Measurements from ENCODE around the gene SHB.

Gene SHB, protein sequence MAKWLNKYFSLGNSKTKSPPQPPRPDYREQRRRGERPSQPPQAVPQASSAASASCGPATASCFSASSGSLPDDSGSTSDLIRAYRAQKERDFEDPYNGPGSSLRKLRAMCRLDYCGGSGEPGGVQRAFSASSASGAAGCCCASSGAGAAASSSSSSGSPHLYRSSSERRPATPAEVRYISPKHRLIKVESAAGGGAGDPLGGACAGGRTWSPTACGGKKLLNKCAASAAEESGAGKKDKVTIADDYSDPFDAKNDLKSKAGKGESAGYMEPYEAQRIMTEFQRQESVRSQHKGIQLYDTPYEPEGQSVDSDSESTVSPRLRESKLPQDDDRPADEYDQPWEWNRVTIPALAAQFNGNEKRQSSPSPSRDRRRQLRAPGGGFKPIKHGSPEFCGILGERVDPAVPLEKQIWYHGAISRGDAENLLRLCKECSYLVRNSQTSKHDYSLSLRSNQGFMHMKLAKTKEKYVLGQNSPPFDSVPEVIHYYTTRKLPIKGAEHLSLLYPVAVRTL

DNA sequence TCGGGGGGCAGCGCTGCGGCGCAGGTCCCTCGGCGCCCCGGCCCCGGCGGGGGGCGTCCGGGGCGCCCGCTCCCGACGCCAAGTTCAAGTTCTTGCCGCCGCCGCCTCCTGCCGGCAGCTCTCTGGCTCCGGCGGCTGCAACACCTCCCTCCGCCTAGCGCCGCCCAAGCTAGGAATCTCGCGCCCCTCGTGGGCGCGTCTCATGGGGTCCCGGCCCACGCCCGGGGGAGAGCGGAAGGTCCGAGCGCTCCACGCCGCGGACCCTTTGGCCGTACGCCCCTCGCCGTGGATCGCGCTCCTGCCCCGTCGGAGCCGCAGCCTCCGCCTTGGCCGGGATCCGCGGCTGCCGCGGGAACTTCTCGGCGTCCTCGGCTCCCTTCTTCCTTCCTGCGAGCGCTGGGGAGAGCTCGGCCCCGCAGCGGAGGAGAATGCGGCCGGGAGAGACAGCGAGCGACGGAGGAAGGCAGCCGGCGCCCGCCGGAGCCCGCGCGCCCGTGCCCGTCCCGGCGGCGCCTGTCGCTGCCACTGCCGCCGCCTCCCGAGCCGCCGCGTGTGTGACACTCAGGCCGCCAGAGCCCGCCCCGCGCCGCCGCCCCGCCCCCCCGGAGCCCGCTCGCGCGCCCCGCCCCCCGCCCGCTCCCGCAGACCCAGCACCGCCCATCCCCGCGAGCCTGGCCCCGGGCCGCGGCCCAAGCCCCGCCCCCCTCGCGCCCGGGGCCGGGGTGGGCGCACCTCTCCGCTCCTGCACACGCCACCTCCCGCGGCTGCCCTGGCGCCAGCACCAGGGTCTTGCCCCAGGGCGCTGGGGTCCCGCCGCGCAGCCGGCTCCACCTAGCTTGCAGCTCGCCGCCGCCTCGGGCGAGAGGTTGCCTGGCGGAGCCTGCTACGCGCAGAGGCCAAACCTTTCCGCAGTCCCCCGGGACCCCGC is at the start of gene SHB:
TSS of gene SHB (minus strand) at position 527 of the 928 bp plus-strand sequence. CDS start 582 bp downstream, outside the sequence.
- peak; percentile 87 for DNase-seq (ENCODE audit: low spot score)

DNA sequence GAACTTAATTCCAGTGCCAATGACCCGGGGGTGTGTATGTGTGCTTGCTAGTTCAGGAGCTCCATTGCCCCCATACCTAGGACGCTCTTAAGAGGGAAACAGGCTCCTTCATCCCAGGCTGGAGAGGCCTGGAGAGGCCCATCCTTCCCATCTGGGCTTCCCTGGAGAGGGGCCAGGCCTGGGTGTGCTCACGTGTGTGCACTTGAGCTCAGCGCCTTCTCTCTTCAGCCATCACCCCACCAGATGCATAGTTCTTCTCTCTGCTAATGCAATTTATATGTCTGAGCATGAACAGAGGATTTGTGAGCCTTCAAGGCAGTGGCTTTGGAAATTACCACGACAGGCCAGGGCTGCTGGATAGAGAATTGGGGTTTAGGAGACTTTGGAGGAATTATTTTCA is 48.6 kb upstream of the SHB start:
- no peak for DNase-seq (ENCODE audit: low spot score)

DNA sequence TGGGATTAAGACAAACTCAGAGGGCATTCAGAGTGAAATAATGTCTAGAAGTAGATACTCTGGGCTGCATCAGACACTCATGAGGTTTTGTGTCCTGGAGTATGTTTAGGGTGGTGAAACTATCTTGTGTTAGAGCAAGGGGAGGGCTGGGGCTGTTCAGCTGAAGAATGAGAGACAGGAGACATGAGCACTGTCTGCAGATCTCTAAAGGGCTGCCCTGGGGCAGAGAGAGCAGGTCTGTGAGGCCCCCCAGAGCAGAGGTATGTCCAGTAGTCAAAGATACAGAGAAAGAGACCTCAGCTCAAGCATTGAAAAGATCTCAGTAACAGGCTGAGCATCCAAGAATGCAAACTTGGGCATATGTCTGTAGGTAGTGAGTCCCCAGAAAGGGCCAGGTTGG is 45.9 kb upstream of the SHB start:
- no peak for DNase-seq (ENCODE audit: low spot score)

DNA sequence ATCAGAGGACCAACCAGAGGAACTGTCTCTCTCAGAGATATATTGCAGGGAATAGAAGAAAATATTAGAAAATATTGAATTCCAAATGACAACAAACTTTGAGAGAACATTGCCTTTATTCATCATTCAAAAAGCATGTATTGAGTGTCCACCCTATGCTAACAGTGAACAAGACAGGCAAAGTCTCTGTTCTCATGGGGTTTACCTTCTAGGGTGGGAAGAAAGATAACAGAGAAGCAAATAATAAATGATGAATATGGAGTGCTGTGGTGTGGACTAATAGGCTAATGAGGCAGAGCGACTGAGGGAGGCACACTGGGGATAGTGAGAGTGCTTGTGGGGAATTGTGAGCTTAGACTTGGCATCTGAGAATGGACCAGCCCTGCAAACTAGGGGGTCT is 43.4 kb upstream of the SHB start:
- no peak for DNase-seq (ENCODE audit: low spot score)

DNA sequence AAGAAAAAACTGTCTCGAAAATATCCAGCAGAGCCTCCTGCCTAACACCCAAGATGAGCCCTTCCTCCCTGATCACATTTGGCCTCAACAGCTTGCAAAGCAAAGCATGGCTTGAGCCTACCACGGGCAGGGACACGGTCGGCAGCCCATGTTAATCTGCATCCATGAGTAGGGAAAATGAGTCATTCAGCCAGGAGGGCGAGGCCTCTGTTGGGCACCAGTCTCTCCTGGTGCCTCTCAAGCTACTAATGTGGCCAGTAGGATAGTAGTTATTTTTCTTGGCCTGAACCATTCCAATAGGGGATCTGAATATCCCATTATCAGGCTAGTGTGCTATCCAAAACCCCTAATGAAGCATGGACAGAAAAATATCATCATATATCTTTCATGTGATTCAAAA is 43.0 kb upstream of the SHB start:
- DNase-seq (ENCODE audit: low spot score) = no peak

DNA sequence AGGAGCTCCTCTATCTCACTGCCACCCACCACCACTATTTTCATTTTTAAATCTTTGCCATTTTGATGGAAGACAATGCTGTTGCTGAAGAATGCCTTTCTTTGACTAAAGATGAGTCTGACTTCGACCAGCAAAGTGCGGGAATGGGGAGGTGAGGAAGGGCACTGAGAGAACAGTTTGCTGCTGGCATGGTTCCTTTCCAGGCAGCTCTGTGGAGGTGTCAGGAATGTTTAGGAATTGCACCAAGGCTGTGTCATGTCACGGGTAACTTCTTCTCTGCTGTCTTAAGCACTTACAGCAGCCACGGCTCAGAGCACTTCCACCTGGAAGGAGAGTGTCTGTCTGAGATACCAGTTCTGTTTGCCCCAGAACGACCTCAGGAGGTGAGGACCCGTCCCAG is 41.4 kb upstream of the SHB start:
- no peak for DNase-seq (ENCODE audit: low spot score)

DNA sequence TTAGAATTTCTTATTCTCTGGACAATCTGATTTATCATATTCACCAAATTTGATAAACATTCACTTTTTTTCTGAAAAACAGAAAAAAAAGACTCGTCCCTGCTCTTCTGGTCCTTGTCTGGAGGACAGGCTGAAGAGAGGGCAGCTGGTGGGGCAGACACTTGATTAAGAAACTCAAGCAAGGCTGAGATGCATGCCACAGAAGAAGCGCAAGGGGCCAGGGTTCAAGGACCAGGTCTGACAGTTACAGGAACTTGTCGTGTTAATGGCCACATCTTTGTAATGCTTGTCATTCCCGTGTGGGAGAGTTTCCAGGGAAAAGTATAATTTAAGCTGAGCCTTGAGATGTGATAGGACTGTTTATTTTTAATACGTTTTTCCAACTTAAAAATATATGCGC is 40.6 kb upstream of the SHB start:
- no peak for DNase-seq (ENCODE audit: low spot score)

DNA sequence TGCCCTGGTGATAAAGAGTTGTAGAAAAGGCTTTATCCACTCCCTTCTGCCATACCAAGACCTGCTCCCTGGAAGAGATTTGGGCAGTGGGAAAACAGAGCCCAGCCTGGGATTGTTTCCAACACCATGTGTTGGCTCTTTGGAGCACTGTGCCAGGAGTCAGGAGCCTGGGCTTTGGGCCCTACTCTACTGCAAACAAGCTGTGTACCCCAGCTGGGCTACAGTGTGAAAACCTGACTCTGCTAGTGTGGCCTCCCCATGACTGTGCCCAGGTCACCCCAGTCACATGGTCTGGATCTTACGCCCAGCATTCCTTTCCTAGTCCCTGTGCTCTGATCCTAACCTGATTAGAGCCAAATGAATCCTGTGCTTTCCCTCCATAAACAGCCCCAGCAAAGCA is 39.3 kb upstream of the SHB start:
- DNase-seq (ENCODE audit: low spot score) = no peak

DNA sequence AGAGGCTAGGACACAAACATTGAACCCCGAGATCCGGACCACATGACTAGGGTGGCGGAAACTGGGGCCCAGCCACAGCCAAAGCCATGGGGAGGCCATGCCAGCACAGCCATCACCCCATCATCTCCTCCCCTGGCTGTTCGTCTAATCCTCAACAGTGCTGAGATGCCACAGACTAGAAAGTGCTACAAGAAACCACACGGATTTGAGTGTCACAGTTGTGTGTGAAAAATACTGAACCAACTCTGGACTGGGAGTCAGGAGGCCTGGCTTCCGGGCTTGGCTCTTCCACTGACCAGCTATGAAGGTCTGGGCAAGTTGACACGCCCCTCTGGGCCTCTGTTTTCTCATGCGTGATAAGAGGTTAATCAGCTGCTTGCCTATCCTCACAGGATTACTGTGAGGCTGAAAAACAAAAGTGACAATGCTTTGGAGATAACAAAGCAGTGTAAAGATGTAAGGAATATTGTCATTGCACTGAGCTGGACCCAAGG is 38.8 kb upstream of the SHB start:
- no peak for DNase-seq (ENCODE audit: low spot score)

DNA sequence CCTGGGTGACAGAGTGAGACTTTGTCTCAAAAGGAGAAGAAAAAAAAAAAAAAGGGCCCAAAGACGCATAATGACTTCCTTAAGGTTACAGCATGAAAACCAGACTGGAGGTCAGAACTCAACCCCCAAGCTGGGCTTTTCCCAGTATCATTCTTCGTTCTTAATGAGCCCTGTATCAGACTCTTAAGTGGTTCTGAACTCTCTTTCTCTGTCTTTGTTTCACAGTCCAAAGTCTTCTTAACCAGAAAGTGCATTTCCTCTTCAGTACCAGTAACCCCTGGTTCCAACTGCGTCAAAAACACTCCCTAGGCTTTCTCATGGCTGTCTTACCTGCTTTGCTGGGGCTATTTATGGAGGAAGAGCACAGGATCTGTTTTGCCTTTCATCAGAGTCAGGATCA is 38.4 kb upstream of the SHB start:
- DNase-seq (ENCODE audit: low spot score) = no peak

DNA sequence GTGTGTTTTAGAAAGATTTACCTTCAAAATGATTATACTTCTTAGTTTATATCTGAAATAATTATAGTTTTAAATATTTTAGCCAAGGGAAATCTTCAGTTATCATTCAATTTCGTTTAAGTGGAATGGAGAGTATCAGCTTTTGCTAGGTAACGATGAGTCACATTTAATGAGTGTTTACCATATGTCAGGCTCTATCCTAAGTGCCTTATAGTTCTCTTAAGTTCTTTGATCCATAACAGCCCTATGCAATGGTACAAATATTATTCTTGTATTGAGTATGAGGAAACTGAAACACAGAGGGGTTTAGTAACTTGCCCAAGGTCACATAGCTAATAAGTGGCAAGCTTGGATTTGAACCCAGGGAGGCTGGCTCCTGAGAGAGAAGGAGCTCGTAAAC is 37.5 kb upstream of the SHB start:
- DNase-seq (ENCODE audit: low spot score) = no peak

DNA sequence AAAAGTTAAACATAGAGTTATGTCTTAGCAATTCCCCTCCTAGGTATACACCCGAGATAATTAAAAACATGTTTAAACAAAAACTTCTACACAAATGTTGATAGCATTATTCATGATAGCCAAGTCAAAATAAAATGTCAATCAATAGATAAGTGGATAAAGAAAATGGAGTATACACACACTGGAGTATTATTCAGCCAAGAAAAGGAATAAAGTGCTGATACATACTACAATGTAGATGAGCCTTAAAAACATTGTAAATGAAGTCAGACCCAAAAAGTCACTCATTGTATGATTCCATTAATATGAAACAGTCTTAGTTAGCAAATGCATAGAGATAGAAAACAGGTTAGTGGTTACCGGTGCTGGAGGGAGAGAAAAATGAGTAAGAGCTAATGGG is 34.3 kb upstream of the SHB start:
- DNase-seq (ENCODE audit: low spot score) = no peak

DNA sequence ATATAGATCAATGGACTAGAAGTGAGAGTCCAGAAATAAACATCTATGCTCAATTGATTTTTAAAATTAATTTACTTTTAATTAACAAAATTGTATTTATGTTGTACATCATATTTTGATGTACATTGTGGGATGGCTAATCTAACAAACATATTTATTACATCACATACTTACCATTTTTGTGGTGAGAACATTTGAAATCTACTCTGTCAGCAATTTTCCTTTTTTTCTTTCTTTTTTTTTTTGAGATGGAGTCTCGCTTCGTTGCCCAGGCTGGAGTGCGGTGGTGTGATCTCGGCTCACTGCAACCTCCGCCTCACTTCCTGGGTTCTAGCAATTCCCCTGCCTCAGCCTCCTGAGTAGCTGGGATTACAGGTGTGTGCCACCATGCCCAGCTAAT is 32.4 kb upstream of the SHB start:
- no peak for DNase-seq (ENCODE audit: low spot score)

DNA sequence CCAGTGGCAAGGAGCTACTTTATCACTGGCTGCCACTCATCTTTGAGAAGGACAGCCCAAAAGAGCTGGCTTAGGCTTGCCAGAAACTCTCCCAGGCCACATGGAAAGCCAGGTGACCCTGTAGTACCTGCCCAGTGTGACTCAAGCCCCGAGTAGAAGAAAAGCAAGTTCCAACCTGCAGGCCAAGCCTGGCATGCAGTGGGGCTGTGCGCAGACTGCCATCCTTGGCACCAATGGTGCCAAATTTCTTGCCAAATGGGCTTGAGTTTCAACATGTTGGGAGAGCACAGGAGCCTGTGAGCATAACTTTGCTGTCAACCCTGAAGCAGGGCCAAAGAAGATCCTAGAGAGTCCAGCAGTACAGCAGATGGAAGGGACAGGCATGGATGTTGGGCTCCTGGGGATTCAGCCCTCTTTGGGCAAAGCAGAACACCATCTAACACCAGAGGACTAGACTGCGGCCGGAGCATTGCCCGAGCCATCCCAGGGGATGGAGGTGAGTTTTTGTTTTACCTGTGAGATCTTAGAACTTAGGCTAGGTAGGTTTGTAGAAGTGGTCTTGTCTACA is 27.3 kb upstream of the SHB start:
- DNase-seq (ENCODE audit: low spot score) = no peak

DNA sequence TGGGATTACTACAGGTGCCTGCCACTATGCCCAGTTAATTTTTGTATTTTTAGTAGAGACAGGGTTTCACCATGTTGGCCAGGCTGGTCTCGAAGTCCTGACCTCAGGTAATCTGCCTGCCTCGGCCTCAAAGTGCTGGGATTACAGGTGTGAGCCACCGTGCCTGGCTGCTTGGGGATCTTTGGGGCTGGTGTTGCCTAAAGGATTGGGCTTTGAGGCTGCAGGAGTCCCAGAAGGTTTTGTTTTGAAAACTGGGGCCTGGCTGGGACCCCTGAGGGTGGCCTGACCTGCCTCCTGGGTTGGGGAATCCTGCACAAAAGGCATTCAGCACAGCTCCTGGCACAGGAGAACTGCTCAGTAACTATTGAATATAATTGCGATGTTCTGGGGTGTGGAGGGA is 25.1 kb upstream of the SHB start:
- no peak for DNase-seq (ENCODE audit: low spot score)

DNA sequence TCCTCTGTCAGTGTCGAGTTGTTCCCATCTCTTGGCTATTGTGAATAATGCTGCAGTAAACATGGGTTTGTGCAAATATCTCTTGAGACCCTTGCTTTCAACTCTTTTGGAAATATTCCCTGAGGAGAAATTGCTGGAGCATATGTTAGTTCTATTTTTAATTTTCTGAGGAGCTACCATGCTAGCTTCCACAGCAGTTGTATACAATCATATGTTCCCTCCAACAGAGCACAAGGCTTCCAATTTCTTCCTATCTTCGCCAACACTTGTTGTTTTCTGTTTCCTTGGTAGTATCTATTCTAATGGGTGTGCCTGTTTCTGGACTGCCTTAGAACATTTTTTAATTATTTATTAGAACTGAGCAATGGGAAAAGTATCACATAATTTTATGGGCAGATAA is 23.6 kb upstream of the SHB start:
- DNase-seq (ENCODE audit: low spot score) = no peak

DNA sequence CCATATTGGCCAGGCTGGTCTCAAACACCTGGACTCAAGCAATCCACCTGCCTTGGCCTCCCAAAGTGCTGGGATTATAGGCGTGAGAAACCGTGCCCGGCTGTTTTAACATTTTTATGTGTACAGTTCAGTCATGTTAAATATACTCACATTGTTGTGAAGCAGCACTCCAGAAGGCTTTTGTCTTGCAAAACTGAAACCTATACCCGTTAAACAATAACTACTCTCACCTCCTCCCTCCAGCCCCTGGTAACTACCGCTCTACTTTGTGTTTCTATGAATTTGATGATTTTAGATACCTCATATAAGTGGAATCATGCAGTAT is 23.1 kb upstream of the SHB start:
- no peak for DNase-seq (ENCODE audit: low spot score)

DNA sequence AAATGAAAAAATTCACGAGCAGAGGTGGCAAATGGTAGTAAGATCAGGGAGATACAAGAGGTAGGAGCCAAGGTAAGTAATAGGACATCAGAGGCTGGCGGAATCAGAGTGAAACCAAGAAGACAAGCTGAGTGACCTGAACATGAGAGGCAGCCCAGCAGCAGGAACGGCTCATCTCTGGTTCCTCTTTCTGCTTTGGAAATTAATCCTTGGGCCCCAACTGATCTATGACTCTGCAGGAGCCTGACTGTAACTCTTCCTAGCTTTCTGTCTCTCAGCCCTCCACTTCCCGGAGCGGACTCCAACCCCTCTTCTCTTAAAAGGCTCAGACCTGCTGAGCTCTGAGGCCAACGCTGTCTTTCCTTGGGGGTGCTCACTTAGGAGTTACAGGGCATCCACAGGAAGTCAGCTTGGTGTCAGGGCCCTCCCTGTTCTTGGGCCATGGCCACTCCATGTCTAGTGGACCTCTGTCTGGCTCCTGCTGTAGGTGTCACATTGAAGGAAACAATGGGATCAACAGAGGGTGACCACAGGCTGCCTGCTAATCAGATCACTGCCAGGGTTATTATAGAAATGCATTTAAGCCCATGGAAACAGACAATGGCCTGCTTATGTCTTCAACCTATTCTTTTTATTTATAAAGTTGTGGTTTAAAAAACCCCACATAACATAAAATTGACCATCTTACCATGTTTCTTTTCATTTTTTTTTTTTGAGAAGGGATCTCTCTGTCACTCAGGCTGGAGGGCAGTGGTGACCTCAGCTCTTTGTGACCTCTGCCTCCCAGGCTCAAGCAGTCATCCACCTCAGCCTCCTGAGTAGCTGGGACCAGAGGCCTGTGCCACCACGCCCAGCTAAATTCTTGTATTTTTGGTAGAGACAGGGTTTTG is 22.5 kb upstream of the SHB start:
- no peak for DNase-seq (ENCODE audit: low spot score)

DNA sequence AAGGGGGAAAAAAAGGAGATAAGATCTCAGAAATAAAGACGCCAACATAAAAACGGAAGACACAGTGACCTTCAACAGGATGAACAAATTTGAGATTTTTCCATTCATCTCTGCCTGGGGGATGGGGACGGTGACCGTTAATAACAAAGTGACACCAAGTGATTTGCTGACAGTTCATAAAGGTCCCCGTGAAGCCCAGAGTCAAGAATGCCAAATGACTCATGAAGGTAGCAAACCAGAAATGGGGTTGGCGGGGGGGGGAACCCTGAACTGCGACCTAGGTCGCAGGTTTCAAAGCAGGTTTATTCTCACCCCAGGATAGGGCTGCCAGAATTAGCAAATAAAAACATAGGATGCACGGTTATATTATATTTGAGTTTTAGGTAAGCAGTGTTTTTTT is 21.1 kb upstream of the SHB start:
- DNase-seq (ENCODE audit: low spot score) = no peak

DNA sequence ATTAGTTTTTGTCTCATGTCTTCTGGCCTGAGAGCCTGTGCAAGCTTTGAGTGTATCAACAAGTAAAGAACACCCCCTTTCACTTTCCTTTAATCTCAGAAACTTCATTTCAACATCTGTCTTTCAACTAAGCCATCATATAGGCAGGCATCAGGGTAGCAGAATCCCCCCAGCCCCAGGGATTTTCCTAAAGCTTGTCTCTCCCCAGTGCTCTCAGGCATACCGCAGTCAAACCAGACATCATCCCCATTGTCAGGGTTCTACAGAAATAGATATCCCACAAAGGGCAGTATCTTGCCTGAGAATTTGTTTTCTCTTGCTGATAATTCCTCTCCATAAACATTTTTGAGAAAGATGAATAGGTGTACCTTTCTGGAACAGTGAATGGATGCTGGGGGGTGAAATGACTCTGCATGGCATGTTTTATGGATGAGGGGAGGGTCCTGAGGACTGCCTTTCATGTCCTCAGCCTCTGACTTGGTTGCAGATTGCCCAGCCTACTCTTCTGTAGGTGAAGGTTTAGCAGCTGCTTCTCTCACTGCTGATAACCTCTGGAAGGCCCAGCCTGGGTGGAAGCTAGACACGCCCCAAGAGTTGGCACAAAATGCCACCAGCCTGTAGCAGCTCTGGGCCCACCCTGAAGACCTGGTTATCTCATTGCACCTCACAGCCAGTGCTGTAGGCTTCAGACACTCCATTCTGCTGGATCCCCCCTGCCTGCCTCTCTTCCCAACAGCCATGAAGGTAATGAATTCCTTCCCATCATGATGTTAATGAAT is 20.5 kb upstream of the SHB start:
- DNase-seq (ENCODE audit: low spot score) = no peak
